ENCODE measurements around the gene PLEKHG3.
A peak's percentile ranks its signal among the peaks of the same experiment; 100 is the strongest.

PLEKHG3 gene

GRCh38 chr14:64708148-64709004 is 4.2 kb downstream of the PLEKHG3 start:
- ATAC-seq, result peak; percentile 63
- Mint-ChIP-seq H3K27me3 (peaks cover 58% of the 10 kb centered on the region), H3K9me3 (peaks cover 6% of the 10 kb centered on the region), H3K27ac (peak overlapping the region; percentile 60), H3K4me3 (peak overlapping the region; percentile 32), H3K4me1 (peaks cover 36% of the 10 kb centered on the region), H3K36me3 (peaks cover 9% of the 10 kb centered on the region)

- peak overlapping the region; percentile 60 for H3K27ac Mint-ChIP-seq
- H3K9me3 Mint-ChIP-seq, result peaks cover 11% of the 10 kb centered on the region
- H3K4me1 Mint-ChIP-seq, result peaks cover 30% of the 10 kb centered on the region
- peak overlapping the region; percentile 4 for H3K4me3 Mint-ChIP-seq
- no peak for ATAC-seq
- peaks cover 54% of the 10 kb centered on the region for H3K27me3 Mint-ChIP-seq
- peaks cover 16% of the 10 kb centered on the region for H3K36me3 Mint-ChIP-seq
Observed at GRCh38 chr14:64709126-64709525, 4.9 kb downstream of the PLEKHG3 start.

GRCh38 chr14:64711039-64711438 is 6.8 kb downstream of the PLEKHG3 start:
- ATAC-seq, result no peak
- Mint-ChIP-seq H3K4me3 (no peak overlapping the region), H3K36me3 (peaks cover 19% of the 10 kb centered on the region), H3K9me3 (peaks cover 18% of the 10 kb centered on the region), H3K4me1 (peaks cover 17% of the 10 kb centered on the region), H3K27ac (no peak overlapping the region), H3K27me3 (peaks cover 57% of the 10 kb centered on the region)

GRCh38 chr14:64713677-64714076 is 9.5 kb downstream of the PLEKHG3 start:
- H3K4me3 Mint-ChIP-seq, result no peak overlapping the region
- H3K36me3 Mint-ChIP-seq, result peaks cover 19% of the 10 kb centered on the region
- no peak for ATAC-seq
- no peak overlapping the region for H3K27ac Mint-ChIP-seq
- peaks cover 9% of the 10 kb centered on the region for H3K4me1 Mint-ChIP-seq
- H3K27me3 Mint-ChIP-seq, result peaks cover 59% of the 10 kb centered on the region
- peaks cover 18% of the 10 kb centered on the region for H3K9me3 Mint-ChIP-seq

GRCh38 chr14:64714432-64715025 is 10.3 kb downstream of the PLEKHG3 start:
- H3K27ac Mint-ChIP-seq, result no peak overlapping the region
- H3K4me3 Mint-ChIP-seq, result no peak overlapping the region
- peaks cover 57% of the 10 kb centered on the region for H3K27me3 Mint-ChIP-seq
- peaks cover under 1% of the 10 kb centered on the region for H3K4me1 Mint-ChIP-seq
- peaks cover 18% of the 10 kb centered on the region for H3K9me3 Mint-ChIP-seq
- ATAC-seq, result no peak
- H3K36me3 Mint-ChIP-seq, result peaks cover 19% of the 10 kb centered on the region

- no peak overlapping the region for H3K4me3 Mint-ChIP-seq
- H3K27me3 Mint-ChIP-seq, result peaks cover 57% of the 10 kb centered on the region
- ATAC-seq, result no peak
- peaks cover 19% of the 10 kb centered on the region for H3K36me3 Mint-ChIP-seq
- peaks cover 18% of the 10 kb centered on the region for H3K9me3 Mint-ChIP-seq
- H3K27ac Mint-ChIP-seq, result no peak overlapping the region
- H3K4me1 Mint-ChIP-seq, result no peaks in the 10 kb centered on the region
Observed at GRCh38 chr14:64715146-64715627, 11.0 kb downstream of the PLEKHG3 start.

GRCh38 chr14:64715628-64716412 is 11.6 kb downstream of the PLEKHG3 start:
- Mint-ChIP-seq H3K27me3 (peaks cover 63% of the 10 kb centered on the region), H3K27ac (no peak overlapping the region), H3K36me3 (peaks cover 19% of the 10 kb centered on the region), H3K4me3 (no peak overlapping the region), H3K4me1 (no peaks in the 10 kb centered on the region), H3K9me3 (peaks cover 19% of the 10 kb centered on the region)
- ATAC-seq, result no peak

- H3K4me1 Mint-ChIP-seq, result no peaks in the 10 kb centered on the region
- no peak overlapping the region for H3K27ac Mint-ChIP-seq
- H3K4me3 Mint-ChIP-seq, result no peak overlapping the region
- ATAC-seq, result no peak
- peaks cover 73% of the 10 kb centered on the region for H3K27me3 Mint-ChIP-seq
- peaks cover 15% of the 10 kb centered on the region for H3K36me3 Mint-ChIP-seq
- peaks cover 19% of the 10 kb centered on the region for H3K9me3 Mint-ChIP-seq
Observed at GRCh38 chr14:64717870-64718269, 13.6 kb downstream of the PLEKHG3 start.

- Mint-ChIP-seq H3K27me3 (peaks cover 68% of the 10 kb centered on the region), H3K9me3 (peaks cover 13% of the 10 kb centered on the region), H3K27ac (no peak overlapping the region), H3K4me3 (no peak overlapping the region), H3K4me1 (no peaks in the 10 kb centered on the region), H3K36me3 (peaks cover 7% of the 10 kb centered on the region)
- ATAC-seq, result no peak
Observed at GRCh38 chr14:64718762-64719161, 14.5 kb downstream of the PLEKHG3 start.

GRCh38 chr14:64719601-64720000 is 15.4 kb downstream of the PLEKHG3 start:
- peaks cover 6% of the 10 kb centered on the region for H3K9me3 Mint-ChIP-seq
- peaks cover 72% of the 10 kb centered on the region for H3K27me3 Mint-ChIP-seq
- no peaks in the 10 kb centered on the region for H3K4me1 Mint-ChIP-seq
- no peaks in the 10 kb centered on the region for H3K36me3 Mint-ChIP-seq
- ATAC-seq, result no peak
- H3K4me3 Mint-ChIP-seq, result no peak overlapping the region
- H3K27ac Mint-ChIP-seq, result no peak overlapping the region

- no peaks in the 10 kb centered on the region for H3K36me3 Mint-ChIP-seq
- no peak for ATAC-seq
- peaks cover 69% of the 10 kb centered on the region for H3K27me3 Mint-ChIP-seq
- H3K4me1 Mint-ChIP-seq, result no peaks in the 10 kb centered on the region
- H3K9me3 Mint-ChIP-seq, result peaks cover 4% of the 10 kb centered on the region
- H3K27ac Mint-ChIP-seq, result no peak overlapping the region
- no peak overlapping the region for H3K4me3 Mint-ChIP-seq
Observed at GRCh38 chr14:64720131-64720576, 15.9 kb downstream of the PLEKHG3 start.

GRCh38 chr14:64721391-64721791 is 17.2 kb downstream of the PLEKHG3 start:
- ATAC-seq, result no peak
- Mint-ChIP-seq H3K27ac (no peak overlapping the region), H3K36me3 (no peaks in the 10 kb centered on the region), H3K4me3 (no peak overlapping the region), H3K27me3 (peaks cover 70% of the 10 kb centered on the region), H3K4me1 (no peaks in the 10 kb centered on the region), H3K9me3 (peaks cover 4% of the 10 kb centered on the region)

- H3K27ac Mint-ChIP-seq, result no peak overlapping the region
- H3K4me3 Mint-ChIP-seq, result no peak overlapping the region
- no peak for ATAC-seq
- peaks cover 4% of the 10 kb centered on the region for H3K9me3 Mint-ChIP-seq
- H3K36me3 Mint-ChIP-seq, result no peaks in the 10 kb centered on the region
- H3K4me1 Mint-ChIP-seq, result no peaks in the 10 kb centered on the region
- H3K27me3 Mint-ChIP-seq, result peaks cover 65% of the 10 kb centered on the region
Observed at GRCh38 chr14:64721899-64722298, 17.7 kb downstream of the PLEKHG3 start.

- Mint-ChIP-seq H3K27ac (no peak overlapping the region), H3K9me3 (peaks cover 4% of the 10 kb centered on the region), H3K27me3 (peaks cover 55% of the 10 kb centered on the region), H3K4me1 (peaks cover 1% of the 10 kb centered on the region), H3K36me3 (no peaks in the 10 kb centered on the region), H3K4me3 (no peak overlapping the region)
- ATAC-seq, result no peak
Observed at GRCh38 chr14:64722842-64723447, 18.7 kb downstream of the PLEKHG3 start.

All from stimulated activated memory B cell treated with anti-CD40 and anti-IgM and Interleukin-4, amounts not matched to agents 10 μg/mL and 1 μg/mL and 100 μg/mL, for 72 hours (primary cell).